ENCODE results near the gene RALGAPA2.

RALGAPA2 gene

DNA sequence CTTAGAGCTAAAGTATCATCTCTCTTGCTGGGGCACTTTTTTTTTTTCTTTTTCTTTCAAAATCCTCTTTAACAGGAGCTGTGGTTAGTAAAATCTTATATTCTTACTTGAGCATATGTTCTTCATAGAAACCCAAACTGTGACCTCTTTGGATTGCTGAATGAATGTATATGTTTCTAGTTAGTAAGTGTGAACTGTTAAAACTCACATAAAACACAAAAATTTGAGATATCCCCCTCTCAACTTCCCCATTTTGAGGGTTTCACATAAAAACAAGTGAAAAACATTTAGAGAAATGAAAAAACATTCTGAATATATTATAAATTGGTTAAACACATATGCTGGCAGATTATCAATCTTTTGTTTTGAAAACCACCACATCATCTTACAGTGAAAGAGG lies 266.4 kb downstream of the RALGAPA2 start:
- in situ Hi-C loops (cut with HindIII; ENCODE audit: low sequenced_read_pairs): no loop called here

DNA sequence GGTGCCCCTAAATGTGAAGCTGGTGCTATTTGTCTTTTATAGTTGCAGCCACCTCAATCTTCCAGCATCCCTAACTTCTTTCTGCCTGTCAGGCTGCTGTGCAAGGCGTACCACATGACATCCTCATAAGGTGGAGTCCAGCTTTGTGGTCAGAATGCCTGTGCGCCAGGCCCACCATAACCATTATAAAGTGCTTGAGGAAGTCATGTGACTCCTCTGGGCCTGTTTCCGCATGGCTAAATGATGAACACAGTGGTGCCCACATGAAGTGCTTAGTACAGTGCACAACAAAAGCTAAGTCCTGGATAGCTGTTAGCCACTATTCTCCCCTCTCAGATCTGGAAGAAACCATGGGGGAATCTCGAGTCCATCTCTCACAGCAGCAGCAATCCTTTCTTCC lies 268.9 kb downstream of the RALGAPA2 start:
- in situ Hi-C loops (cut with HindIII; ENCODE audit: low sequenced_read_pairs): no loop called here

DNA sequence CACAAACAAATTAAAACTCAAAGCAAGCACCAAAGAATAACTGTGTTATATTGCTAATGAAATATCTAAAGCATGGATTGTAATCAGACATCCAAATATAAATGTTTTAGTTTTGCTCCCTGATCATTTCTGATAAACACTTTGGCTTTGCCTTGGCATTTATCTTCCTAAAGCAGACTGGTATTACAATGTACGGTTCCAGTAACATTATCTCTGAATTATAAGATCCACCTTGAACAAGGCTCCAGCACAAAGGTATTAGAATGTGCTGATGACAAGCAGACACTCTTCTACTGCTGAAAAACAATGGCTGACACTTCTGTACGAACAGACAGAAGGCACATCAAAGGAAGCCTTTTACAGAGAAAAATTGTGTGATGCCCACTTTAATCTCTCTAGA lies 270.0 kb downstream of the RALGAPA2 start:
- in situ Hi-C loops (cut with HindIII; ENCODE audit: low sequenced_read_pairs): no loop called here

DNA sequence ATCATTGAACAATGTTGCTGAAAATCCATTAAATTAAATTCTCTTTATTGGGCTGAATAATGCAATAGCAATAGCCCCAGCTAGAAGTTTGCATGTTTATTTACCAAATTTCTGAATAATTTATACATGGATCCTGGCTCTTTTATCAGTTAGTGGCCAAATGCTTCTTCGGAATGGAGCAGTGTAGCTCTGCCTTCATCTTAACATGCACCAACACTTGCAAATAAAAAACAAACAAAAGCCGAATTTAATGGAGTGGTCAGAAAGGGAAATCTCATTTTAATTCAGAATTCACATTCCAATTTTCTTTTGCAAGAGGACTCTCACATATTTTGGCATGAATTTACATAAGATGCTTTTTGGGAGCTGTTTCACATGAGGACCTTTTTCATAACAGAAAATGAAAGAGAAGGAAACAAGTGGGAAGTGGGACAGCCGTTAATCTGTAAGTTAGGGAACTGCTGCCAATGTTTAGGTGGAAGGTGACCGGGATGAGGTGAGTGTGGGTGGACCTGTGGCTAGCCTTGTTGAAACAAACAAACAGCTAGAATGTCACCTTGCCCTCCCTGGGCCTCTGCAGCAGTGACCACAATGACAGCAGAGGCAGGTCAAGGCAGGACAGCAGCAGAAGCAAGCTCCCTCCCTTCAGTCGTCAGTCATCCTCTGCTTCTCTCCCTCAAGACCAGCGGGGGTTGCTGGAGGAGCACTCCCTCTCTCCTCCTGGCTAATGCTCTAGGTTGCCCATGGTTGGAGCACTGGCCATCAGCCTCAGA lies 271.4 kb downstream of the RALGAPA2 start:
- in situ Hi-C loops (cut with HindIII; ENCODE audit: low sequenced_read_pairs): no loop called here

DNA sequence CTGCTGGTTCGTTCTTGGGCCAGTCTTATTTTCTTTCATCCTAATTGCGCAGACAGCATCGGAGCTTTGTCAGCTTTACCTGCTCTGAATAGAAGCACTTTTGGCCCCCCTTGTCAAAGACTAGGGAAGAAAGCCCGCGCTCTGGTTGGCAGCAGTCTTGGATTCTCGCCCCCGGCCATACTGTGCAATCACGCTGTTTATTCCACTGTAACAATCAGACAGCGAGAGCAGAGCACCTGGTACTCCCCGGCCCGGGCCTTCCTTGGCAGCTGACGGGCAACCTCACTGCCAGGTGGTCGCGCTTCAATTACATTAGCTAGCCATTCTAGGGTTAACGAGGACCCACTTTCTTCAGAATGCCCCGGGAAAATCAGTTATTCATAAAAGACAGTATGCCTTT lies 272.0 kb downstream of the RALGAPA2 start:
- in situ Hi-C loops (cut with HindIII; ENCODE audit: low sequenced_read_pairs): no loop called here

DNA sequence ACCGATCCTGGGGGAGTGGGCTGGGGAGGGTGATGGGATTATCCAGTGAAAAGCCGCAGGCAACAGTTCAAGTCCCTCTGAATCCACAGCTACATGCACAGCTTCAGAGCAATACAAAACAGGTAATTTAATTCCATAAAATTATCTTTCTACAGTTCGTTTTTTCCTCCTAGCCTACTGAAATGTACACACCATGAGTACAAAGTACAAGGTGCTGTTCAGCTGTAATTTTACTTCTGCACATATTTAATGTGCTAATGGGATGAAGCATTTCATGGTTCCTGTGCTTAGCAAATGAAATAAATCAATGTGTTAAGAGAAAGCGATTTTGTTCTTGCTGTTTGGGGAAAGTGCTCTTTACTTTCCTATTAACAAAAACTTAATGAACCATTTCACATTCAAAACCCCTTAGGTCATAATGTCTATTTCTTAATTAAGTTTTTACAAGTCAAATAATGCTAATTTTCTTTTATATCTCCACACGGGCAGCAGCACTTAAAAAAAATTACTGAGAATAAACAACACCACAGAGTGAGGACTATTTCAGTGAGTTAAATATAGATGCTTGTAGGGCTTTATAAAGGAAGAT lies 272.7 kb downstream of the RALGAPA2 start:
- in situ Hi-C loops (cut with HindIII; ENCODE audit: low sequenced_read_pairs): no loop called here

DNA sequence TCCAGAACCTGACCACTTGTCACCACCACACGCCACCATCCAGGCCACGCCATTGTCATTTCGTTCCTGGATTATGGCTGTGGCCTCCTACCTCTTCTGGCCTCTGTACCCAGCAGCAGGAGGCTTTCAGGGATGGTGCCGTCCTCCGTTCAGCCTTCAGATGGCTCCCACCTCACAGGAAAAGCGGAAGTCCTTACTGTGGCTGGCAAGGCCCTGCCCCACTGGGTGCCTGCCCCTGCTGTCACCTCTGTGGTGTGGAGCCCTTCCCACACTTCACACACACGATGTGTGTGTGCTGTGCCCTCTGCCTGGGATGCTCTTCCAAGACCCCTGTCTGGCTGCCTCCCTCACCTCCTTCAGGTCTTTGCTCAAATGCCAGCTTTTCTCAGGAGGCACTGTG lies 275.1 kb downstream of the RALGAPA2 start:
- in situ Hi-C loops (cut with HindIII; ENCODE audit: low sequenced_read_pairs): no loop called here

DNA sequence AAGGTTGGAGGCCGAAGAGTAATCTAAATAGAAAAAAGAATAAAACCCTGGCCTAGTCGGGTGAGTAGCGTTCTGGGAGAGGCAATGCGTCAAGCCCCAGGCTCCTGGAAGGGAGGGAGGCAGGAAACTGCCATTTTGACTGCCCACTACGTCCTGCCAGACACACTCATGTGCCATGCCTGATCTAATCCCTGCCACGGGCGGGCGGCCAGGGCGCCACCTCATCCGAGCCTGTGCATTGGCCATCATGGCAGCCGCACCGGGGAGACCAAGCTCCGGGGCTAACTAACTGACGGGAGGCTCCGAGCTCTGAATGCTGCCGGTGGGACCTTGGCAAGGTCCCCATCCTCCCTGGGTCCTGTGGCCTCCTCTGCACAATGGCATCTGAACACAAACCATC lies 275.8 kb downstream of the RALGAPA2 start:
- in situ Hi-C loops (cut with HindIII; ENCODE audit: low sequenced_read_pairs): no loop called here

DNA sequence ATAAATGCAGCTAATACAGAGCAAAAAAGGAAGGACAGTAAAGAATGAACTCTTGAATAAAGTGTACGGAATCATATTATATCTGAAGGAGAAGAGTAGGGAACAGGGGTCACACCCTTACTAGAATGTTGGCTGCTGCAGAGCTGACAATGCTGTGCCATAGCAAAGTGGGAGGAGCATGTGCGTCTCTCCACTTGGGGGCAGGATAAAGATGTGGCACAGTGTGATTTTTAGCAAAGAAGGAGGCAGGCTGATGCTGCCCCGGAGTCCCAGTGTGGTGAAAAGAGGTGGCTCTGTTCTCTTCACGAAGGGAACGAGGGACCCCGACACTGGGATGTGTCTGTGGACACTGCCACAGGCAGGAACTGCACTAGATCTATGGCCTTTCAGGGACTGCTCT lies 277.0 kb downstream of the RALGAPA2 start:
- in situ Hi-C loops (cut with HindIII; ENCODE audit: low sequenced_read_pairs): no loop called here

DNA sequence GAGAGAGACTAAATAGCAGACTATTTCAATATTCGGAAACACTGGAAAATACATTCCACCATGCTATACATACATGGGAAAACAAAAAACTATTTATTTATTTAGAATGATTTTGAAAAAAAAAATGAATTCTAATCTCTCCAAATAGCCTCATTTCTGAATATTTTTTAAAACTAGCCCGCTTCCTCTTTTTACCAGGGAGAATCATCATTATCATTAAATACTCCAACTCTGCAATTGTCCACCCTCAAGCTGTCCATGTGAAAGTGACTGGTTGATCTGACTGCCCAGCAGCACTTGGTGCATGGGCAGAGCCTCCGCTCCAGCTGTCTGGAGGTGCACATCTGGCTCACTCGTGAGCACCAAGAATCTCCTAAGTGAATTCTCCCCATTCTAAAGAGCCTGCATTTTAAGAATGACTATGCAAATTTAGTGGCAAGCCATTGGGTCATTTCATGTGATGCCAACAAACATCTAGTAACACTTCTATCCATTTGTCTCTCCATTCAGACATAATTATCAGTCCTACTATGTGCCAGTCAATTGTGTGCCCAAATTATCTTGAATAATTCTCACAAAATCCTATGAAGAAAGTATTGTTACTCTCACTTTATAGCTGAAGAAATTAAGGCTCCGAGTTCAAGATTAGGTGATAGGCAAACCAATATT lies 279.7 kb downstream of the RALGAPA2 start:
- in situ Hi-C loops (cut with HindIII; ENCODE audit: low sequenced_read_pairs): no loop called here

DNA sequence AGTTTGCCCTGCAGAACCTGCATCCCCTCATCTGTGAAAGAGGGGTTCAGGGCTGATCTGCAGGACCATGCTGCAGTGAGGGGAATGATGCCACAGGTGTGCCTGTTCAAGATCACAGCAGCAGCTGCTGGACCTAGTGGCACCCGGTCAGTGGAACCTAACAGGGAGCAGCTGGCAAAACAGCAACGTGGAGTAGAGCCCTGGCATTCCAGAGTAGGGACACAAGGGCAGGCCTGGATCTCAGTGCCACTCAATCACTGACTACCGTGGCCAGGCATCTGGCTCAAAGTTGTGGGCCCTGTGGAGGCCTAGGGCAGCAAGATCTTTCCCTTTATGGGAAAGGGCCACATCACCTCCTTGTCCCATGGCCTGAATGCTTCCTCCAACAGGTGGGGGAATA lies 282.4 kb downstream of the RALGAPA2 start:
- in situ Hi-C loops (cut with HindIII; ENCODE audit: low sequenced_read_pairs): no loop called here

DNA sequence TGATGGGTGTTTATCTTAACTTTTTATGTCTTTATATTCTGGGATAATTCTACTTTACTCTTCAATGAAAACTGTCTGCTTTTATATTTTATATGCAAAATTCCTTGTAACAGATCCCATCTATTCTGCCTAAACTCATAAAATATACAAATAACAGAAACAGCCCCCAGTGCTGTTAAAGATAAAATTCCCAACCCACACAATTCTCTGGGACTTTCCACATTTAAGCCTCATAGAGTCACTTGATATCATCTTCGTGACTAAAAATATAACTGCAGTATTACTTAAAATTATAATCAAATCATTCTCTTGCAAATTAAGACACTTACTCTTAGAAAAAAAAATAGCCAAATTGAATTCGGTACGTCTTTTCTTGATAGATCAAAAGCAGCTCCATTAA lies 284.4 kb downstream of the RALGAPA2 start:
- in situ Hi-C loops (cut with HindIII; ENCODE audit: low sequenced_read_pairs): no loop called here

DNA sequence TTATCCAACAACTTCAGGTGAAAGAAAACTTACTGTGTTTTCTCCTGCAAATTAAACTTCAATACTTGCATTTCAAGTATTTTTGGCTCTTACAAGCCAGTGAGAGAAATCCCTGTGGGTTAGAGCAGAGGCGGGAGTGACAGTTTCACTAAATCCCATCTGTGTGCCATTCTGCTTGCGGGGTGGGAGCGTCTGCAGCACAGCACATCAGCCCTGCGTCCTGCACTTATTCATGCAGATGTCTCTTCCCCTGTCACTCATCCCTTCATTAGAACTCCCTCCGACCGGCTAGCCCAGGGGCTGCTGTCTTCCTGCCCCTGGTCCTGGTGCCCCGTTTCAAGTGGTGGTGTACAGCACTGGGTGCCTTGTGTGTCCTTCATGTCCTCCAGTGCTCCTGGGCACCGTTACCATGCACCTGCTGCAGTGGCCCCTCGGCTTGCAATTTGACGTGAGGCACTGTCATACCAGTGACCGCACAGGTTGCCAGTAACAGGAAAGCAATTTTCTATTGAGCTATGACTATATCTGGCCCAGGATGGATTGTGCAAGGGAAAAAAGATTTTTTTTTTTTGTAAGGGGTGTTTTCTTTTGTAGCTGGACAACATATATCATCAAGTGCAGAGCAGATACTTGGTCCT lies 285.1 kb downstream of the RALGAPA2 start:
- in situ Hi-C loops (cut with HindIII; ENCODE audit: low sequenced_read_pairs): no loop called here

DNA sequence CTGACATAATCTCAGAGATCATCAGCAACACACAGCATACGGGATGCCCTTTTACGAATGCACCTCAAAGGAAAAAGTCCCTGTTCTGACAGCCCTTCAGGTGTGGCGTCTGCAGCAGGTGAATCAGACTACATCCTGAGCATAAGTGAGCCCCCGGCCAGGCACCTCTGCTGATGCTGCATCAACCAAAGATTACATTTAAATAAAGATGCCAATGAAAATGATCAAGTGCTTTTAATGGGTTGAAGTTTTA lies 285.9 kb downstream of the RALGAPA2 start:
- in situ Hi-C loops (cut with HindIII; ENCODE audit: low sequenced_read_pairs): no loop called here

DNA sequence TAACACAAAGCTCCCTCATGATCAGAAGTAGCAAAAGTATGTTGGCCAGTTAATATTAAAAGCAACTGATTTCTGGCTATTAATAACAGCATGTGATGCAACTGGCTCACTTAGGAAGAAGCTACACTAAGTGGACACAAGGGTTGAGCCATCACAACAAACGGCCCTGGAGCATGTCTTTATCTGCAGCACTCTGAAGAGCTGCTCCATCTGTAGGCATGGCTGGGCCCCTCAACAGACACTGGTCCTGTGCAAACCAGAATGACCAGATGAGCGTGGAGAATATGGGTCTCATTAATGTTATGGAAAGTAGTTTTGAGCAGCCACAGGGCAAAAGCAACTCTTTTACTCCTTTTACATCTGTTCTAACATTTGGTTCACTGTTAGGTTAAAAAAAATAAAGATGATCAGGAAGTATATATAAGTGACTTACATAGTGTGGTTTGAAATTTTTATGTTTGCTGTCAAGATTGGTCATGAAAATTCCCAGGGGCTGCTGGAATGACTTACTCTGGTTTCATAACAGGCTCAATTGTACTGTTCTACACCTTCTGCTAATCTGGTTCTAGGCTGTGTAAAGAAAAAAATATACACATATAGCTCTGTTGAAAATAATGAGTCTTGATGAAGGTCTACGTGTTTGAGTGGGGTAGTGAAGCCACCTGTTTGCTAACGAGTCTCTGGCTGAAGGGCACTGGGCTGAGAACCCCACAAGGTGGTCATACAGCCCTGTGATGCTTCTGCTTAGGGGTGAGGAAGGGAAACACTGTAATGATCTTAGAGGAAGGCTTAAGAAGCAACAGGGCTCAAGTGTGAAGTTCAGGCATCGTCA lies 286.4 kb downstream of the RALGAPA2 start:
- in situ Hi-C loops (cut with HindIII; ENCODE audit: low sequenced_read_pairs): no loop called here

DNA sequence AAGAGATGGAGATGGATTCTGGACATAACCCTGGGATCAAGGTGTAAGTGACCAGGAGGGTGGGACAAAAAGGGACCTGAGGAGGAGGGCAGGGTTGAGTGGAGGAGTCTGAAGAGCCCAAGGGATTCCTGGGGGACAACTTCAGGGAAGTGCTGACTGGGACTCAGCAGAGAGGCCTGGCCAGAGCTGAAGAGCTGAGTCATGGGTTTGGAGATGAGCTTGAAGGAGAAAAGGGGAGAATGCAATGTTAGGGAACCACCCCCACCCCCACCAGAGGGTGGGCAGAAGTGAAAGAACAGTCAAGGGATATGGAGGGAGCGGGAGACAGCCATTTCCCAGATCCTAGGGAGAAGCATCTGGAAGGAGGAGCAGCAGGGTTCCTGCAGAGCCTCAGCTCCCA lies 289.3 kb downstream of the RALGAPA2 start:
- in situ Hi-C loops (cut with HindIII; ENCODE audit: low sequenced_read_pairs): no loop called here

DNA sequence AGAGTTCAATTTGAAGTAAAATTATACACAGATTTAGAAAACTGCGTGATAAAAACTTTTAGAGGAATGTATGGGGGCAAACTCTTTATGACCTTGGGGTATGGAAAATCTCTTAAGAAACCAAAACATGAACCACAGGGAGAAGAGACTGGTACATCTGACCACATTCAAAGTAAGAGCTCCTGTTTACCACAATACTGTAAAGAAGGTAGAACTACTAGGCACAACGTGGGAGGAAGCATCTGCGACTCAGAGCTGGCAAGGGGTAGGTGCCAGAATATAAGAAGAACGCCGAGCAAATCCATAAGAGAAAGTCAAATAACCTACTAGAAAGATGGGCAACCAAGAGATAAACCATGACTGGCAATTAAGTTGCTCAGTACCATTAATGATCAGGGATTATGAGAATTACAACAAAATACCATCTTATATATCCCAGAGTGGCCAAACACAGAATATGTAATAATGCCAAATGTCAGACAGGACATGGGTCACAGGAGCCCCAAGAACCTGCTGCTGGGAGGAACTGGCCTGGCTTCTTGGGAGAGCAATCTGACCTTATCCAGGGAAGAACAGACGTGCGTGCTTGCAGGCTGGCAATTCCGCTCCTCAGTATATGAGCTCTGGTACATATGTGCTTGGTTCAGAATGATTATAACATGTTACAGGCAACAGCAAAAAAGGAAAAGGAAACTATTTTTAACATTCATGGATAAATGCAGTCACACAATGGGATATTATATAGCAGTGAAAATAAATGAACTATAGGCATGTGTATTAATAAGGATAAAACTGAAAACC lies 294.4 kb downstream of the RALGAPA2 start:
- in situ Hi-C loops (cut with HindIII; ENCODE audit: low sequenced_read_pairs): no loop called here

DNA sequence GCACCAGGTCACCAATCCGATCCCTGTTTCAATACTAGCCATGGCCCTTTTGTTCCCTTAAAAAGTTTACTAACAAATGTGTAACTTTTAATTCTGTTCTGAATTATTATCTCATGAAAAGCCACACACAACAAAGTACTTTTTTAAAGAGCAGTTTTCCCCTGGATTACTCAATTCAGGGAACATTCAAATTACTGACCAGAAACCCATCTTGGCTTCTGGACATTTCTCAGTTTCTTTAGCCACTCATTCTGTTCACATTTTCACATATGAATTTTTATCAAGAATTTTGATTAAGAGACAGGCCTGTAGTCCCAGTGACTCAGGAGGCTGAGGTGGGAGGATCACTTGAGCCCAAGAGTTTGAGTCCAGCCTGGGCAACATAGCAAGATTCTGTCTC lies 297.1 kb downstream of the RALGAPA2 start:
- in situ Hi-C loops (cut with HindIII; ENCODE audit: low sequenced_read_pairs): no loop called here

DNA sequence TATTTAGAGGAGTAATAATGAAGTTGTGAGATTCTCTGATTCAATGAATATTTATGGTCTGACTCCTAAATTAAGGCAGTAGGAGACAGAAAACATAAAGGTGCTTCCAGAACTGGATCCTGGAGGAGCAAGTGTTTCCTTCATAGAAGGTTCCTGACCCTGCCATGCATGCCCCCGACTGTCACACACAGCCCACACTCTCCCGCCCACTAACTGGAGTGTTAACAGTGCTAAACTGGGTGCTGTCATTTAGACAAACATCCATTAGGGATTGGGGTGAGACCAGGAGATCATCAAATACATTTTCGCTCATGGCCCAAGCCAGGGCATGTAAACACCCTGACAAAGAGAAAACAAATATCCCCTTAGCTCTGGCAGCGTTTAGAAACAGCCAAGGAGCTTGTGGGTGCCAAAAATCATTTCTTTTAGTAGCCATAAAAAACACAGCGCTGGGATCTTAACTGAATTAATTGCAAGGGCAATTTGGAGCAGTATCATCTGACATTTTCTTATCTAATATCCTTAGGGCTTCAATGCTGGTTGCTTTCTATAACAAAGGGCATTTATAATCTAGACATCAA lies 297.7 kb downstream of the RALGAPA2 start:
- in situ Hi-C loops (cut with HindIII; ENCODE audit: low sequenced_read_pairs): no loop called here

DNA sequence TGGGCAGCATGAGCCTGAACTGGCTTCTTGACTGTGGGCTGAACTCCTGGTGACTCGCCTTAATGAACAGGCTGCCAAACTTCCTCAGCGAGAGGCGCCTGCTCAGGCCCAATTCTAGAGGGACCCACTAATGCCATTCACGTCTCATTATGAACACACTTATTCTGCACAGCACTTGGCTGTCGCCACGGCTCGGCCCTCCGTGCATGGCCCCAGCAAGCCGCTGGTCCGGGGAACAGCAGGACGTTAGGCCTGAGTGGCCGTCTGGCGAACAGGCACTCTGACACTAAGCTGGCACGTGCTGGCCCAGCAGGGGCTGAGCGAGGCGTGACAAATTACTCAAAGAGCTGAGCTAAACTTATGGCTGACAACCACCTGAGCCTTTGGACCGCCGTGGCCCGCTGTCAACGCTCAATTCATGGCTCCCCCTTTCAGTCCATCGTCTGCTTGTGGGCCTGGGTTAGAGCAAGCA lies 298.6 kb downstream of the RALGAPA2 start:
- in situ Hi-C loops (cut with HindIII; ENCODE audit: low sequenced_read_pairs): no loop called here

Measured in DLD1 (cell line).